Measurements from ENCODE around the gene VMAC. TPM values are rescaled to one million over a fixed set of nuclear protein-coding genes. Genes with fewer than 3 reads are reported as not detected.

VMAC gene
- total and polyA plus RNA-seq, 2 of the 13 experiments (the other 11 are each of a cell fraction or from before 2014, with no cell fraction given) = 2.4 TPM

DNA sequence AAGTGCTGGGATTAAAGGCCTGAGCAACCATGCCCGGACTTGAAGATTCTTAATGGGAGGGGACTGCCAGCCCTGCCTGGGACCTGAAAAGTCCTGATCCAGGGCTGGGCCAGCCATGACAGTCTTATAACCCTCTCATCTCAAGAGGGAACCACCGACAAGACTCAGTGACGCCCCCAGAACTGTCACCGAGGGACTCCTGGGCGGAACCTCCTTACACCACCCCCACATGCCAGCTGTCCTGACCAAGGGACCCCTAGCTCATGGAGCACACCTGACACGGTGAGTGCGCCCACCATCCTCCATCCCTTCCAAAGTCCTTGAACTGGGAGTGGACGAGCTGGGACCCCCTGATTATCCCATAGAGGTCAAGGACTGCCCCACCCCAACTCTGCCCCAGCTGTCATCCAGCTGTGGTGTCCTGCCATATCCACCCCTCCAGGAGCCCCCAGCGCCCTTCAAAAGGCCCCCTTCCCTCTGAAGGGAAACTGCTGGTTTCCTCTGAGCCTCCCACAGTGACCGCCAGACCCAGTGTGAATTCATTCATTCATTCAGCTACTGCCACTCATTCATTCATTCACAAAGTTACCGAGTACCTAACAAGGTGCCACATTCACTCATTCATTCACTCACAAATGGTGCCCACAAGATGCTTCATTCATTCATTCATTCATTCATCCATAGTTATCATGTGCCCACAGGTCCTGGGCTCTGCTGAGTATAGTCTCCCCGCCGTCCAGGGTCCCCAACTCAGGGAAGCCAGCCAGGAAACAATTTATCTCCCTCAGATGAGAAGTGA lies 4.7 kb upstream of the VMAC start:
- Histone ChIP-seq H3K9ac (ENCODE audit: insufficient read depth, low read depth, low read length) (no peak overlapping the region), H3K4me2 (ENCODE audit: low read depth, low read length) (no peak overlapping the region), H4K20me1 (ENCODE audit: insufficient read depth, low read length) (peaks cover 12% of the 10 kb centered on the region; the same call in 1 of the 2 replicates), H3K4me3 (replicated peaks in 1 of 3; ENCODE audit: insufficient read depth in 1 of 3, low read depth in 2 of 3, low read length in 3 of 3) (no peak overlapping the region), H3K27me3 (ENCODE audit: control insufficient read depth in 1 of 2, insufficient read depth in 2 of 2, low read length in 2 of 2) (peaks cover 0 to 4% of the 10 kb centered on the region in 2 experiments; a peak in 1 of 5 replicates), H3K9me3 (ENCODE audit: low read length) (no peaks in the 10 kb centered on the region), H2AFZ (ENCODE audit: low read length) (no peak overlapping the region), H3K27ac (ENCODE audit: extremely low read length, insufficient read depth, low read length) (no peak overlapping the region), H3K4me1 (ENCODE audit: insufficient read depth, low read length) (peaks cover 24% of the 10 kb centered on the region), H3K79me2 (ENCODE audit: insufficient read depth, low read length) (peaks cover 43% of the 10 kb centered on the region), H3K36me3 (replicated peaks in 1 of 2; ENCODE audit: control insufficient read depth in 1 of 2, insufficient read depth in 2 of 2, low read length in 2 of 2) (peaks cover 7 to 39% of the 10 kb centered on the region in 2 experiments; a peak in 4 of 5 replicates)
- POLR2A ChIA-PET = no interaction called here
- DNase-seq (ENCODE audit: low spot score) = no peak
- in situ Hi-C loops (cut with HindIII; ENCODE audit: extremely low pct_ligation_motif_present, low pct_unique_long_range_greater_than_20kb) = no loop called here
- CTCF ChIA-PET (ENCODE audit: low intra/inter-chr PET ratio, low total read pairs) = no interaction called here
- peak; percentile 90 for TF ChIP-seq ZNF24 (IDR thresholded peaks at IDR 0.05)
- no peak for TF ChIP-seq NR2F1 (CRISPR knock-in tag; IDR thresholded peaks at IDR 0.05)
- no peak for TF ChIP-seq ZFP36L1 (CRISPR knock-in tag; IDR thresholded peaks at IDR 0.05)
- intact Hi-C loops (cut with micrococcal nuclease; ENCODE audit: unreplicated experiment) = no loop called here
- no peak for FAIRE-seq
- BruUV-seq (replicated peaks) = no TSS peak
- 92% methylated on average over 11 of the region's 13 CpGs for WGBS (ENCODE audit: low lambda C conversion rate)
- ATAC-seq = no peak

DNA sequence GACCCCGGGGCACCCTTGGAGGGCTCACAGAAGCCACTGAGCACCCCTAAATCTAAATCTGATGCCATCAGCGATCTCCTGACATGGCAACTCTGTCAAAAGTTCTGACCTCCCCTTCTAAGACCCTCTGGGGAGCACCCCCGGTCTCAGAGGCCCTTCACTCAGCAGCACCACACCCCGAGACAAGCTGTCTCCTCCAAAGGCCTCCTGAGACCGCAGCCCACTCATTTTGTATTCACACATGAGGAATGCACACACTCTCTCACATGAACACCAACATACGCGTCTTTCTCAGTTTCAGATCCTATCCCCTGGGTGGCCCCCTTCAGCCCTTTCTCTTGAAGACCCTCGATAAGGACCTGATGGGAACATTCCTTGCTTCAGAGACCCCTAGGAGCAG lies 3.7 kb upstream of the VMAC start:
- TF ChIP-seq ZBTB7A (CRISPR knock-in tag; IDR thresholded peaks at IDR 0.05) (no peak), SNAPC2 (CRISPR knock-in tag; IDR thresholded peaks at IDR 0.05) (no peak), SATB2 (CRISPR knock-in tag; IDR thresholded peaks at IDR 0.05) (no peak), ZNF773 (CRISPR knock-in tag; IDR thresholded peaks at IDR 0.05; ENCODE audit: borderline replicate concordance) (no peak), PITX1 (CRISPR knock-in tag; IDR thresholded peaks at IDR 0.05) (no peak), ZNF629 (CRISPR knock-in tag; conservative IDR thresholded peaks at IDR 0.05) (no peak), TBX3 (IDR thresholded peaks at IDR 0.05; ENCODE audit: borderline replicate concordance) (no peak), ZMYM2 (CRISPR knock-in tag; IDR thresholded peaks at IDR 0.05) (no peak), EP300 (IDR thresholded peaks at IDR 0.05; ENCODE audit: low read depth in 2 of 2, low read length in 2 of 2) (no peak), EP300 (CRISPR knock-in tag; IDR thresholded peaks at IDR 0.05; ENCODE audit: borderline replicate concordance) (no peak), POLR2AphosphoS5 (IDR thresholded peaks at IDR 0.05; ENCODE audit: low read depth, low read length) (no peak), FOXC1 (CRISPR knock-in tag; IDR thresholded peaks at IDR 0.05; ENCODE audit: borderline replicate concordance) (no peak), MTF1 (CRISPR knock-in tag; IDR thresholded peaks at IDR 0.05) (no peak), ZNF143 (CRISPR knock-in tag; IDR thresholded peaks at IDR 0.05) (no peak), SAP130 (CRISPR knock-in tag; IDR thresholded peaks at IDR 0.05; ENCODE audit: low read depth) (no peak)
- in situ Hi-C loops (cut with HindIII; ENCODE audit: extremely low pct_ligation_motif_present, low pct_unique_long_range_greater_than_20kb) = no loop called here
- H3K4me3 ChIP-seq (replicated peaks in 1 of 3; ENCODE audit: insufficient read depth in 1 of 3, low read depth in 2 of 3, low read length in 3 of 3) = no peak overlapping the region
- intact Hi-C loops (cut with micrococcal nuclease; ENCODE audit: unreplicated experiment) = no loop called here
- peaks cover 31% of the 10 kb centered on the region for H3K4me1 ChIP-seq (ENCODE audit: insufficient read depth, low read length)
- H4K20me1 ChIP-seq (ENCODE audit: insufficient read depth, low read length) = peaks cover 12% of the 10 kb centered on the region; the same call in 1 of the 2 replicates
- BruUV-seq (replicated peaks) = no TSS peak
- ATAC-seq (no peak), DNase-seq (ENCODE audit: low spot score) (no peak), FAIRE-seq (no peak)
- H3K79me2 ChIP-seq (ENCODE audit: insufficient read depth, low read length) = peaks cover 43% of the 10 kb centered on the region
- WGBS (ENCODE audit: low lambda C conversion rate) = 97% methylated on average over 8 of the region's 8 CpGs
- H3K4me2 ChIP-seq (ENCODE audit: low read depth, low read length) = peak overlapping the region; percentile 36
- 0 out of 2 replicates have a peak overlapping the region, but pooled peaks have one; percentile 34 for H3K9ac ChIP-seq (ENCODE audit: insufficient read depth, low read depth, low read length)
- H2AFZ ChIP-seq (ENCODE audit: low read length) = no peak overlapping the region
- ChIA-PET POLR2A (no interaction called here), CTCF (ENCODE audit: low intra/inter-chr PET ratio, low total read pairs) (no interaction called here)
- no peaks in the 10 kb centered on the region for H3K9me3 ChIP-seq (ENCODE audit: low read length)
- peaks cover 3 to 28% of the 10 kb centered on the region in 2 experiments; a peak in 4 of 5 replicates for H3K36me3 ChIP-seq (replicated peaks in 1 of 2; ENCODE audit: control insufficient read depth in 1 of 2, insufficient read depth in 2 of 2, low read length in 2 of 2)
- peaks cover 0 to 4% of the 10 kb centered on the region in 2 experiments; a peak in 1 of 5 replicates for H3K27me3 ChIP-seq (ENCODE audit: control insufficient read depth in 1 of 2, insufficient read depth in 2 of 2, low read length in 2 of 2)
- no peak overlapping the region for H3K27ac ChIP-seq (ENCODE audit: extremely low read length, insufficient read depth, low read length)
